ENCODE measurements around the gene C16orf82. TPM values are rescaled to one million over a fixed set of nuclear protein-coding genes. Genes with fewer than 3 reads are reported as not detected.

The C16orf82 gene
- total RNA-seq, 1 donor: not detected

DNA sequence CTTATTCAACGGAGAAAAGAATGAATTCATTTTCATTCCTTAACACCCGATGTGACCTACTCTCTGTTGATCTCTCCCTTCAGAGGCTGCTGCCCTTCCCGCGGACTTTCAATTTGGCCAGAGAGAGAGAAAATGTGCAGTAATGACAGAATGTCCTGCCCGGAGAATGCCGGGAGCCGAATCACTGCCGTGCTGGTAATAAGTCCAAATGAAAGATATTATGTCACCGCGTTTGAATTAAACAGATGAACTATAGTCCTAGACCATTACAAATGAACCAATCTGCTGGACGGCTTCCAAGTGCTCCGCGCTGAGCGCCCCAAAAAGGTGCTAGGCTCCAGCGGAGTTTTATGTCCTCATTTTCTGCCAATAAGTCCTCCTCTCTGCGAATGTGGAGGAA is 14.7 kb upstream of the C16orf82 start:
- no peak overlapping the region for H3K4me3 ChIP-seq (ENCODE audit: low read depth, low read length)
- TF ChIP-seq, protein P1, sequence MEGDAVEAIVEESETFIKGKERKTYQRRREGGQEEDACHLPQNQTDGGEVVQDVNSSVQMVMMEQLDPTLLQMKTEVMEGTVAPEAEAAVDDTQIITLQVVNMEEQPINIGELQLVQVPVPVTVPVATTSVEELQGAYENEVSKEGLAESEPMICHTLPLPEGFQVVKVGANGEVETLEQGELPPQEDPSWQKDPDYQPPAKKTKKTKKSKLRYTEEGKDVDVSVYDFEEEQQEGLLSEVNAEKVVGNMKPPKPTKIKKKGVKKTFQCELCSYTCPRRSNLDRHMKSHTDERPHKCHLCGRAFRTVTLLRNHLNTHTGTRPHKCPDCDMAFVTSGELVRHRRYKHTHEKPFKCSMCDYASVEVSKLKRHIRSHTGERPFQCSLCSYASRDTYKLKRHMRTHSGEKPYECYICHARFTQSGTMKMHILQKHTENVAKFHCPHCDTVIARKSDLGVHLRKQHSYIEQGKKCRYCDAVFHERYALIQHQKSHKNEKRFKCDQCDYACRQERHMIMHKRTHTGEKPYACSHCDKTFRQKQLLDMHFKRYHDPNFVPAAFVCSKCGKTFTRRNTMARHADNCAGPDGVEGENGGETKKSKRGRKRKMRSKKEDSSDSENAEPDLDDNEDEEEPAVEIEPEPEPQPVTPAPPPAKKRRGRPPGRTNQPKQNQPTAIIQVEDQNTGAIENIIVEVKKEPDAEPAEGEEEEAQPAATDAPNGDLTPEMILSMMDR (IDR thresholded peaks at IDR 0.05; ENCODE audit: insufficient read depth, low read depth, low read length): no peak
- no peak for DNase-seq (ENCODE audit: low read depth)

DNA sequence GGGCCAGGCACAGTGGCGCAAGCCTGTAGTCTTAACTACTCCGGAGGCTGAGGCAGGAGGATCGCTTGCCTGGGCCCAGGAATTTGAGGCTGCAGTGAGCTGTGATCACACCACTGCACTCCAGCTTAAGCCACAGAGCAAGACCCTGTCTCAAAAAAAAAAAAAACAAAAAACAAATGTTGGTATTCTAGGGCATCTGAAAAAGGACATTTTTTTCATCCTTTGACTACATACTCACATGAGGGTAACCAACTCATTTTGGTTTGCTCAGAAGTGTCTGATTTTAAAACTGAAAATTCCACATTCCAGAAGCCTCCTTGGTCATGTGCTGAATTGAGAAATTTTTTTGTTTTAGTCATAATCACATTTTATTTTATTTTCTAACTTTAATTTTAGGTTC is 12.7 kb upstream of the C16orf82 start:
- DNase-seq (ENCODE audit: low read depth): no peak
- TF ChIP-seq, protein P1 (IDR thresholded peaks at IDR 0.05; ENCODE audit: insufficient read depth, low read depth, low read length): no peak
- H3K4me3 ChIP-seq (ENCODE audit: low read depth, low read length): no peak overlapping the region

DNA sequence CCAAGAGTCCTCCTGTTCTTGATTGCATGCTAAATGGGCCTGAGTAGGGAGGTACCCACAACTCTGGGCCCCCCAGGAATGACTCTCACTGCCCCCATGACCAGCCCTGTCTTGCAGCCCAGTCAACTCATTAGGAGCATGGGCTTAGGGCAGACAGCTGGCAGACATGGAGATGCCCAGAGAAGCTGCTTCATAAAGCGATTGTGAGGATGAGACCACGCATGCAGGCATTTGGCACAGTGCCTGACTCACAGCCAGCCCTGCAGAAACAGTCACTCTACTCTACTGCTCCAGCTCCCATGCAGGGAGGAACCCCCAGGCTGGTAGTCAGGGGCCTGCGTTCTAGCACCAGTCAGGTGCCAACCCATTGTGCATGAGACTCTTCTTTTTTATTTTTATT is 8.4 kb upstream of the C16orf82 start:
- TF ChIP-seq, protein P1 (IDR thresholded peaks at IDR 0.05; ENCODE audit: insufficient read depth, low read depth, low read length): no peak
- DNase-seq (ENCODE audit: low read depth): no peak

DNA sequence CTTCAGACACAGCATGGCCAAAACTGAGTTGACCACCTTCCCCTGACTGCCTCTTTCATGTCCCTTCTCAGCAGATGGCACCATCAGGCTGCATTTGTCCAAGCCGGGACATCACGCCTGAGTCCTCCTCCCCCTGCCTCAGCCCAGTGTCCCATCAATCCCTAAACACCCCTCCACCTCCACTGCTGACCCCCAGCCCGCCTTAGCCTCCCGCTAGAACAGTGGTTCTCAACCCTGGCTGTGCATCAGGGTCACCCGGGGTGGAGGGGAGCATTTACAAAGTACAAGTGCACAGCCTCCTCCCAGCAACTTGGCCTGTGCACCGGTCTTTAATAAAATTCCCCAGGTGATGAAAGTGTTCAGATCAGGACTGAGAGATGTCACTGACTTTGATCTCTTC is 4.0 kb downstream of the C16orf82 start:
- H3K4me3 ChIP-seq (ENCODE audit: low read depth, low read length): no peak overlapping the region
- TF ChIP-seq, protein P1 (IDR thresholded peaks at IDR 0.05; ENCODE audit: insufficient read depth, low read depth, low read length): no peak
- no peak for DNase-seq (ENCODE audit: low read depth)

More for the DNA sequence above, 8.4 kb upstream of the C16orf82 start:
- no peak overlapping the region for H3K4me3 ChIP-seq (ENCODE audit: low read depth, low read length)

DNA sequence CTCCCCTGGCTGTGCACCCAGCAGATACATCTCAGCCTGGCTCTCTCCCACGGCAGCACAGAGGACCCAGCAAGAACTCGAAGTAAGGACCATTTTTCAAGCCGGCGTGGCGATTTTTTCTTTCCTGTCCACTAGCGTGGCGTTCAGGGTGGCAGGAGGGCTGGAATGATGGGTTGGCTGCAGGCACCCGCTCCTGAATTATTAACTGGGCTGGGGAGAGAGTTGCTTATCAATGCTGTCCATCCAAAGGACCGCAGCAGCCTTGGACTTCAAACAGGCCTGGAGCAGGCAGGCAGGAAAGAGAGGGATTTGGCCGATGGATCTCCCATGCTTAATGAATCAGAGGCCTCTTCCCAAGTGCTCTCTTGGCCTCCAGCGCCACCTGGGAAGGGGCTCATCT is 7.0 kb downstream of the C16orf82 start:
- TF ChIP-seq, protein P1 (IDR thresholded peaks at IDR 0.05; ENCODE audit: insufficient read depth, low read depth, low read length): no peak
- no peak for DNase-seq (ENCODE audit: low read depth)
- H3K4me3 ChIP-seq (ENCODE audit: low read depth, low read length): no peak overlapping the region

DNA sequence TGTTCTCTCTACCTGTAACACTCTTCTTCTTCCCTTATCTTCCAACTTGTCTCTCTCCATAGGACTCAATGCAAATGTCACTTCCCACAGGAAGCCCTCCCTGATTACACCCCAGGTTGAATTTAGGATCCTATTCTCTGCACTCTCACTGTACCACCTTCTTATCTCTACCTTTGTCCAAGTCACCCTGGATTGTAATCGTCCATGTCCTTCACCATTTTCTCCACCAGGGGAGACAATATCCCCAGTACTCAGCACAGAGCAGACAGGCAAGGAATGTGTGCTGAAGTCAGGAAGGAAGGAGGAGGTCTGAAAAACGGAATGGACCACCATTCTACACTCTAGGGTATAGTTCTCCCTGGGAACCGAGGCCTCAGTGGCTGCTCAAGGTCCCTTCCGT is 14.2 kb downstream of the C16orf82 start:
- no peak overlapping the region for H3K4me3 ChIP-seq (ENCODE audit: low read depth, low read length)
- DNase-seq (ENCODE audit: low read depth): peak; percentile 2
- TF ChIP-seq, protein P1 (IDR thresholded peaks at IDR 0.05; ENCODE audit: insufficient read depth, low read depth, low read length): peak; percentile 46

DNA sequence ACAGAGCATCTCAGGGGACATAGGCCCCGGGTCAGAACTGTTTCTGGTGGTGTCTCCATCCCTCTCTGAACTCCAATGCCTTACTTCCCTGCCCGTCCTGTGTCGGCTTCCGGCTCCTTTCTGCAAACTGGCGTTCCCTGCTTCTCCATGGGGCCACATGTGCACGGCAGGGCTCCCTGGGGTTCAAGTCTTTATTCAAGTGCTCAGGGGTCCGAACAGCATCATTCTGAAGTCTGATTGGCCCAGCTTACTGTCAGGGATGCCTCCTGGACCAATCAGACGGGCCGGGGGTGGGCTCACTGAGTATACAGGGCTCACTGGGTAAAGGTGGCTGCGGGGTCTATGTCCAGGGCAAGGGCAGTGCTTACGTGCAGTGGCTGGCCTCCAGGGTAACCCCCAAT is 17.1 kb downstream of the C16orf82 start:
- TF ChIP-seq, protein P1 (IDR thresholded peaks at IDR 0.05; ENCODE audit: insufficient read depth, low read depth, low read length): no peak
- no peak for DNase-seq (ENCODE audit: low read depth)

More for the DNA sequence above, 17.1 kb downstream of the C16orf82 start:
- no peak overlapping the region for H3K4me3 ChIP-seq (ENCODE audit: low read depth, low read length)

Data from fibroblast of villous mesenchyme (primary cell).